T follicular helper cell (primary cell): ENCODE results near the gene PTPN11.

Source experiments
- DNase-seq: peaks from one replicate; pipeline ENCODE4 v3.0.0-alpha.2; 2020; ENCODE audit warnings: low read depth

Gene PTPN11

DNA sequence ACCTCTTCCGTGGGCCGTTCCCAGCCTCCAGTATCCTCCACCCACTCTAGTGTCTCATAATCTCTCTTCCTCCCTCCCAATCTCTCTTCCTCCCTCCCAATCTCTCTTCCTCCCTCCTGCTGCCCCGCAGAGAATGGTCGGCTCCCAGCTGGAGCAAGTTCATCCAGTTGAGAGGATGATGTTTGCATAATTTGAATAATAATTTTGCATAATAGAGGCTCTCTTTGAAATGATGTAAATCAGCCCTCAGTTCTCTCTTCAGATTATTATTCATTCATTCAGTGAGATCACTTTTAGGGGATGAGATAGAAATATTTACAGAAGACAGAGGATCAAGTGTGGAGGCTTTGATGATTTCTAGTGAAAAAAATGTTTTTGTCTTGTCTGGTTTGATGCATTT is 125.0 kb downstream of the PTPN11 start:
- no peak for DNase-seq

DNA sequence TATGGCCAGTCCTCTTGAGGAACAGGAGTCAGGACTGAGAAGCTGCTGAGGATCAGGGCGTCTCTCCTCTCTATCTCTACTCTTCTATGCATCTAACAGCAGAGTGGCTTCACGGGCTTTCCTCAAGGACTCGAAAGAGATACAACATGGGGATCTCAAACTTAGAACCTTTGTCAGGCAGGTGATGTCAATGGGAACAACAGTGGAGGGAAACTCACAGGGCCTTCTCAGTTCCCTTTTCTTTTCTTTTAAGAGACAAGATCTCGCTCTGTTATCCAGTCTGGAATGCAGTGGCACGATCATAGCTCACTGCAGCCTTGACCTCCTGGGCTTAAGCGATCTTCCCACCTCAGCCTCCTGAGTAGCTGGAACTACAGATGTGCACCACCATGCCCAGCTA is 127.6 kb downstream of the PTPN11 start:
- no peak for DNase-seq

DNA sequence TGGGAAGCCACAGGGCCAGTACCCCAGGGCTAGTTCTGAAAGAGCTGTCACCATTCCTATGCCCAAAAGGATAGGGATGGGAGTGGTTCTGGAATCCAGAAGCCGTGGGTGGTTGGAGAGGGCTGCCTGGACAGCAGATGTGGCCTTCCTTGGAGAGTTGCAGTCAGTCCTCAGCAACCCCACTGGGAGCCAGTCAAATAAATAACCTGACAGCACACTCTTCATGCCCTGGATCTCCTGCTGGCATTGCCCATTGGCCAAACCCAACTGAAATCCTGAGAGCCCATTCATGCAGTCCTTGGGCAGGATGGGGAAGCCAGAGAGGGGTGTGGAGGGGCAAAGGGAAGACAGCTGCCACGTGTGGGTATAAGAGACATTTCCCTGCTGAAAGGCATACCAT is 128.2 kb downstream of the PTPN11 start:
- no peak for DNase-seq

DNA sequence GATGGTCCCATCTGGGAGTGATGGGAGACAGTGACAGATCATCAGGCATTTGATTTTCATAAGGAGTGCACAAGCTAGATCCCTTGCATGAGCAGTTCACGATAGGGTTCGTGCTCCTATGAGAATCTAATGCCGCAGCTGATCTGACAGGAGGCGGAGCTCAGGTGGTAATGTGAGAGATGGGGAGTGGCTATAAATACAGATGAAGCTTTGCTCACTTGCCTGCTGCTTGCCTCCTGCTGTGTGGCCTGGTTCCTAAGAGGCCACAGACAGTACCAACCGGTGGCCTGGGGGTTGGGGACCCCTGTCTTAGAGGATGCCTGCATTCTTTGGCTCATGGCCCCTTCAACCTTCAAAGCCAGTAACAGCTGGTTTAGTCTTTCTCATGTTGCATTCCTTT is 130.3 kb downstream of the PTPN11 start:
- no peak for DNase-seq

DNA sequence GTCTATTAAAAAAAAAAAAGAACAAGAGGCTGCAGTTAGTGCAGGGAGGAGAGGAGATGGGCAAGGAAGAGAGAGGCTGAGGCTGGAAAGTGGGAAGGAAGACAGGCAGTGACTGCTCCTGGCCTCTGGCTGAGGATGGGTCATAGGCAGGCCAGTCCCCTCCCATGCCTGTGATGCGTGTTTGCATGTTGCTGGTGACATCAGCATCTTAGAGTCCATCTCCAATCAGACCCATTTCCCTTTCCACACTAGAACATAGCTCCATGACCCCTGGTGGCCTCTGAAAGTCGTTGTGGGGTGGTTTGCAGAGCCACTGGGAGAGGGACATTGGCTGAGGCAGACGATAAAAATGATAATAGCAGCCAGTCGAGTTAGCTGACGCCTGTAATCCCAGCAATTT is 132.9 kb downstream of the PTPN11 start:
- DNase-seq: no peak

DNA sequence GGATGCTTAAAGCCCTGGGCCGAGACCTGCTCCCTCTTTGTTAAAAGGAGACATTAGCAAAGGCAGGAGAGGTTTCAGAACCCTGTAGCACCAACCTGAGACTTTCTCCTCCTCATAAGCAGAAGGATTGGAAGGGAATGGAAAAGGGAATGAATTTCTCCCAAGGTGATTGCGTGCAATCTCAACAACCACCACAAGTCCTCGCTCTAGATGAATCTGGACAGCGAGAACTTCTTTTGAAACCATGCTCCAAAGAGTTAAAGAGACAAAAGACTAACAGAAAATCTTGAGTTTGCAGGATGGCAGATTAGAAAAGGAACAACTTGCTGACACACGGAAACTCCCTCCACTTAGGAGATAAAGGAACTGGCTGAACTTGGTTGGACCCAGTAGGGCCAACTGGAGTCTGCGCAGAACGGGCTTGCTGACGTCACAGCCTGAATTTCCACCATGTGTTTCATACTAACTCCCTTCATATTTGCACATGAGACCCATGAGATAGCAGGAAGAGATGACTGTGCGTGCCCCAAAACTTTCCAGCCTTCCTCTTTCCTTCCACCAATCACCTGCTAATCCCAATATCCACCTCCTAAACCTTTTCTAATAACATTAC is 137.0 kb downstream of the PTPN11 start:
- no peak for DNase-seq

DNA sequence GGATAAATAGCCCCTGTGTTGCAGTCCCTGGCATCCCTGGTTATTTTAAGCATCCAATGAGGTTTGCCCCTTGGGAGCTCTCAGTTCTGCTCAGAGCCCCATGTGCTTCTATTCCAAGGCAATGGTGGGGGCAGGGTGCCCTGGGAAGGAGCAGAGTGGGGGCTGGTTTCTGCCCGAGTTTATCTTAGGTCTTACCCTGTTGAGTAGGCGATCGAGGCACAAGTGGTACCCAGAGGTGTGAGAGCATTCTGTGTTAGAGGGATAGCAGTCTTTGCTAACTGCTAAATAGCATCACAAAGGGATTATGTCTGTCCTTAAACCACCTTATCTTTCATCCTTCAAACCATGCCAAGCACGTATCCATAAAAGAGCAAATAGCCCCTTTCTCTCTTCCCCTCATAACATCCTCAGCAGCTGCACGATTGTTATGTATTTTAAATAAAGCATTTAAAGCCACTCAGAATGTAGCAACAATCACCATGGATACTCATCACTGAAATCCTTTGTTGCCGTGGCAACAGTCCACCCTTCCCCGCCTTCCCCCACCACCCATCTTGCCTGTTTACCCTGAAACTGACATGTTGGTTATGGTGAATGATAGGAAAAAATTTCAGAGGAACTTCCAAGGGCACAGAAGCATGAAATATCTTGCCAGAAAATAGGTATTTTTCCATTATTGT is 139.3 kb downstream of the PTPN11 start:
- DNase-seq: no peak
